Testis (tissue), 3 donors: Measurements from ENCODE around the gene MCHR2. TPM values are rescaled to one million over a fixed set of nuclear protein-coding genes. Genes with fewer than 3 reads are reported as not detected.

Source experiments
- DNase-seq: peaks from one replicate; pipeline ENCODE4 v3.0.0-alpha.2; 2019
- H3K27ac ChIP-seq, 2 donors: fragments of 200-600 bp; sonication (generic); one replicate each; pipeline ENCODE4 v1.5.1; 2019
- H3K27me3 ChIP-seq: fragments of 200-600 bp; sonication (generic); one replicate; pipeline ENCODE4 v1.5.1; 2019
- H3K36me3 ChIP-seq: fragments of 200-600 bp; sonication (generic); one replicate; pipeline ENCODE4 v1.5.1; 2017; ENCODE audit warnings: low read depth; ENCODE audit errors: missing control alignments
- H3K4me1 ChIP-seq: fragments of 200-600 bp; sonication (generic); one replicate; pipeline ENCODE4 v1.5.1; 2019
- H3K4me3 ChIP-seq, 2 donors: fragments of 200-600 bp; sonication (generic); one replicate each; pipeline ENCODE4 v1.5.1; 2017 to 2019
- H3K9me3 ChIP-seq: fragments of 200-600 bp; sonication (generic); one replicate; pipeline ENCODE4 v1.5.1; 2017
- CTCF ChIP-seq, 3 experiments: fragments of 450-650 bp in 2 of 3; fragments of 200-600 bp in 1 of 3; sonication (generic) in 1 of 3; IDR thresholded peaks; one replicate each; pipeline ENCODE4 v1.5.1; 2016 to 2019; ENCODE audit warnings: antibody characterized with exemption in 3 of 3, mild to moderate bottlenecking in 2 of 3, moderate library complexity in 1 of 3
- POLR2A ChIP-seq: fragments of 450-650 bp; IDR thresholded peaks from one replicate; pipeline ENCODE4 v1.6.1; 2017; ENCODE audit warnings: antibody characterized with exemption, mild to moderate bottlenecking, moderate library complexity
- WGBS, 2 donors: methylation state at CpG; one replicate each; pipeline ENCODE4 v1.1.5; 2018; 5-methylcytosine and 5-hydroxymethylcytosine counted together
- intact Hi-C: fragments of 100-400 bp; cut with DNase I; formaldehyde crosslinking; loops from one replicate; pipeline ENCODE4 v1.15.1; 2023; ENCODE audit warnings: low total_unique reads
- polyA plus RNA-seq: library from polyadenylated mRNA; stranded (reverse); fragments of 350-450 nt; fragmentation: Illumina TruSeq; extraction: RNeasy Lipid Tissue Mini Kit (QIAGEN cat#74804); gene quantifications from one replicate; pipeline ENCODE4 v1.2.3, GENCODE V29; 2014; ENCODE audit warnings: low read depth, low replicate concordance; ENCODE audit not compliant: insufficient read depth
- total RNA-seq, 2 donors: library from RNA; depleted of rRNA; stranded (reverse); fragments of >200 nt; gene quantifications; one replicate each; pipeline ENCODE4 v1.2.3, GENCODE V29; 2016

Gene MCHR2
- total and polyA plus RNA-seq, 3 donors from 2014 or later, result 0.31 to 0.83 TPM; not detected in 1

- TF ChIP-seq CTCF (IDR thresholded peaks at IDR 0.05) (no peak), POLR2A (no peak)
- intact Hi-C loops, result no loop called here
- Histone ChIP-seq H3K27ac (no peak overlapping the region), H3K4me1 (no peaks in the 10 kb centered on the region), H3K27me3 (no peaks in the 10 kb centered on the region), H3K4me3 (no peak overlapping the region), H3K9me3 (no peaks in the 10 kb centered on the region), H3K36me3 (no peaks in the 10 kb centered on the region)
- no peak for DNase-seq
Observed at GRCh38 chr6:99887066-99887465, 107.0 kb downstream of the MCHR2 start.

GRCh38 chr6:99885051-99885450, 109.0 kb downstream of the MCHR2 start:
- DNase-seq, result no peak
- Histone ChIP-seq H3K27ac (no peak overlapping the region), H3K27me3 (no peaks in the 10 kb centered on the region), H3K4me1 (no peaks in the 10 kb centered on the region), H3K4me3 (no peak overlapping the region), H3K9me3 (no peaks in the 10 kb centered on the region), H3K36me3 (no peaks in the 10 kb centered on the region)
- intact Hi-C loops, result no loop called here
- TF ChIP-seq POLR2A, result no peak
- TF ChIP-seq CTCF (IDR thresholded peaks at IDR 0.05), result no peak
- WGBS, 2 donors, result 52 to 61% methylated on average over 3 of the region's 3 CpGs

GRCh38 chr6:99882128-99882702, 111.8 kb downstream of the MCHR2 start:
- Histone ChIP-seq H3K4me1 (no peaks in the 10 kb centered on the region), H3K36me3 (no peaks in the 10 kb centered on the region), H3K9me3 (no peaks in the 10 kb centered on the region), H3K27ac (no peak overlapping the region), H3K4me3 (no peak overlapping the region), H3K27me3 (no peaks in the 10 kb centered on the region)
- DNase-seq, result no peak
- TF ChIP-seq POLR2A, result no peak
- no peak for TF ChIP-seq CTCF (IDR thresholded peaks at IDR 0.05)
- 87 to 88% methylated on average over 4 of the region's 4 CpGs for WGBS, 2 donors
- intact Hi-C loops, result no loop called here

- no peaks in the 10 kb centered on the region for H3K4me1 ChIP-seq
- 36 to 58% methylated on average over 3 of the region's 3 CpGs for WGBS, 2 donors
- H3K4me3 ChIP-seq, result no peak overlapping the region
- no peak overlapping the region for H3K27ac ChIP-seq
- H3K9me3 ChIP-seq, result no peaks in the 10 kb centered on the region
- no peaks in the 10 kb centered on the region for H3K36me3 ChIP-seq
- DNase-seq, result no peak
- intact Hi-C loops, result no loop called here
- no peaks in the 10 kb centered on the region for H3K27me3 ChIP-seq
- TF ChIP-seq POLR2A (no peak), CTCF (IDR thresholded peaks at IDR 0.05) (no peak)
Observed at GRCh38 chr6:99879431-99879830, 114.6 kb downstream of the MCHR2 start.

GRCh38 chr6:99875068-99875467, 119.0 kb downstream of the MCHR2 start:
- Histone ChIP-seq H3K36me3 (no peaks in the 10 kb centered on the region), H3K4me1 (no peaks in the 10 kb centered on the region), H3K4me3 (no peak overlapping the region), H3K27ac (no peak overlapping the region), H3K27me3 (no peaks in the 10 kb centered on the region), H3K9me3 (no peaks in the 10 kb centered on the region)
- DNase-seq, result no peak
- intact Hi-C loops, result no loop called here
- no peak for TF ChIP-seq CTCF (IDR thresholded peaks at IDR 0.05)
- WGBS, 2 donors, result 84 to 87% methylated on average over 4 of the region's 4 CpGs
